Peyer's patch (tissue), 4 donors: Measurements from ENCODE around the gene INTU. TPM values are rescaled to one million over a fixed set of nuclear protein-coding genes. Genes with fewer than 3 reads are reported as not detected.

Experiments
- DNase-seq, 3 donors: peaks; one replicate each; pipeline ENCODE4 v3.0.0-alpha.2; 2017 to 2019
- H3K27ac ChIP-seq, 4 donors: fragments of 200-600 bp; sonication (generic); one replicate each; pipeline ENCODE4 v1.5.1; 2016 to 2019
- H3K27me3 ChIP-seq, 2 donors: fragments of 200-600 bp; sonication (generic); one replicate each; pipeline ENCODE4 v1.5.1; 2019
- H3K36me3 ChIP-seq, 3 donors: fragments of 200-600 bp; sonication (generic); one replicate each; pipeline ENCODE4 v1.5.1; 2016 to 2019
- H3K4me1 ChIP-seq, 4 donors: fragments of 200-600 bp; sonication (generic); one replicate each; pipeline ENCODE4 v1.5.1; 2016 to 2019
- H3K4me3 ChIP-seq, 4 donors: fragments of 200-600 bp; sonication (generic); 1 replicate in 3 of 4; 2 replicates in 1 of 4; pipeline ENCODE4 v1.5.1; 2016 to 2019; ENCODE audit warnings: mild to moderate bottlenecking in 1 of 4
- H3K9me3 ChIP-seq, 4 donors: fragments of 200-600 bp; sonication (generic); one replicate each; pipeline ENCODE4 v1.5.1; 2016 to 2019; ENCODE audit warnings: mild to moderate bottlenecking in 1 of 4
- CTCF ChIP-seq, 6 experiments: fragments of 450-650 bp in 4 of 6; fragments of 200-600 bp in 2 of 6; sonication (generic) in 1 of 6; IDR thresholded peaks; one replicate each; pipeline ENCODE4 v1.5.1; 2017 to 2019; ENCODE audit warnings: antibody characterized with exemption in 6 of 6, mild to moderate bottlenecking in 3 of 6, moderate library complexity in 1 of 6
- POLR2A ChIP-seq, 2 donors: fragments of 450-650 bp; IDR thresholded peaks; one replicate each; pipeline ENCODE4 v1.5.1; 2017; ENCODE audit warnings: antibody characterized with exemption in 2 of 2, mild to moderate bottlenecking in 2 of 2, moderate library complexity in 2 of 2
- total RNA-seq, 4 donors: library from RNA; depleted of rRNA; stranded (reverse); fragments of >200 nt; gene quantifications; one replicate each; pipeline ENCODE4 v1.1.0, GENCODE V29; 2016

Gene INTU
- total RNA-seq, 4 donors from 2014 or later, result 1.6 to 14.9 (median 2.3) TPM

- Histone ChIP-seq H3K4me3 (no peak overlapping the region), H3K27me3 (no peaks in the 10 kb centered on the region), H3K4me1 (no peaks in the 10 kb centered on the region), H3K27ac (no peak overlapping the region), H3K9me3 (no peaks in the 10 kb centered on the region), H3K36me3 (no peaks in the 10 kb centered on the region)
- DNase-seq, result no peak
- TF ChIP-seq POLR2A (IDR thresholded peaks at IDR 0.05), result no peak
Observed at GRCh38 chr4:127731406-127731805, 98.6 kb downstream of the INTU start.

- TF ChIP-seq CTCF (IDR thresholded peaks at IDR 0.05), result peak in 5 of 6 experiments; percentile 10 to 55 (median 37)
- TF ChIP-seq POLR2A (IDR thresholded peaks at IDR 0.05), result no peak
- DNase-seq, result no peak
- H3K4me3 ChIP-seq, result no peak overlapping the region
- H3K27ac ChIP-seq, result no peak overlapping the region
- no peaks in the 10 kb centered on the region for H3K4me1 ChIP-seq
- no peaks in the 10 kb centered on the region for H3K36me3 ChIP-seq
- H3K27me3 ChIP-seq, result no peaks in the 10 kb centered on the region
- no peaks in the 10 kb centered on the region for H3K9me3 ChIP-seq
Observed at GRCh38 chr4:127732623-127733328, 100.0 kb downstream of the INTU start.

GRCh38 chr4:127734976-127735375, 102.2 kb downstream of the INTU start:
- TF ChIP-seq CTCF (IDR thresholded peaks at IDR 0.05) (no peak), POLR2A (IDR thresholded peaks at IDR 0.05) (no peak)
- H3K4me1 ChIP-seq, result no peaks in the 10 kb centered on the region
- no peaks in the 10 kb centered on the region for H3K9me3 ChIP-seq
- H3K36me3 ChIP-seq, result no peaks in the 10 kb centered on the region
- DNase-seq, result no peak
- H3K27me3 ChIP-seq, result no peaks in the 10 kb centered on the region
- H3K4me3 ChIP-seq, result no peak overlapping the region
- H3K27ac ChIP-seq, result no peak overlapping the region

GRCh38 chr4:127737295-127737694, 104.5 kb downstream of the INTU start:
- H3K27ac ChIP-seq, result no peak overlapping the region
- no peaks in the 10 kb centered on the region for H3K9me3 ChIP-seq
- H3K27me3 ChIP-seq, result no peaks in the 10 kb centered on the region
- TF ChIP-seq POLR2A (IDR thresholded peaks at IDR 0.05) (no peak), CTCF (IDR thresholded peaks at IDR 0.05) (no peak)
- H3K4me3 ChIP-seq, result no peak overlapping the region
- H3K36me3 ChIP-seq, result no peaks in the 10 kb centered on the region
- no peaks in the 10 kb centered on the region for H3K4me1 ChIP-seq
- no peak for DNase-seq

- Histone ChIP-seq H3K27me3 (no peaks in the 10 kb centered on the region), H3K4me3 (no peak overlapping the region), H3K4me1 (no peaks in the 10 kb centered on the region), H3K9me3 (no peaks in the 10 kb centered on the region), H3K27ac (no peak overlapping the region), H3K36me3 (no peaks in the 10 kb centered on the region)
- DNase-seq, result no peak
- TF ChIP-seq CTCF (IDR thresholded peaks at IDR 0.05) (no peak), POLR2A (IDR thresholded peaks at IDR 0.05) (no peak)
Observed at GRCh38 chr4:127741247-127741646, 108.5 kb downstream of the INTU start.

- Histone ChIP-seq H3K4me1 (no peaks in the 10 kb centered on the region), H3K27ac (no peak overlapping the region), H3K9me3 (no peaks in the 10 kb centered on the region), H3K4me3 (no peak overlapping the region), H3K36me3 (no peaks in the 10 kb centered on the region), H3K27me3 (no peaks in the 10 kb centered on the region)
- TF ChIP-seq POLR2A (IDR thresholded peaks at IDR 0.05) (no peak), CTCF (IDR thresholded peaks at IDR 0.05) (no peak)
- no peak for DNase-seq
Observed at GRCh38 chr4:127747883-127748282, 115.1 kb downstream of the INTU start.
